Measurements from ENCODE around the gene RNU7-1.

RNU7-1 gene

DNA sequence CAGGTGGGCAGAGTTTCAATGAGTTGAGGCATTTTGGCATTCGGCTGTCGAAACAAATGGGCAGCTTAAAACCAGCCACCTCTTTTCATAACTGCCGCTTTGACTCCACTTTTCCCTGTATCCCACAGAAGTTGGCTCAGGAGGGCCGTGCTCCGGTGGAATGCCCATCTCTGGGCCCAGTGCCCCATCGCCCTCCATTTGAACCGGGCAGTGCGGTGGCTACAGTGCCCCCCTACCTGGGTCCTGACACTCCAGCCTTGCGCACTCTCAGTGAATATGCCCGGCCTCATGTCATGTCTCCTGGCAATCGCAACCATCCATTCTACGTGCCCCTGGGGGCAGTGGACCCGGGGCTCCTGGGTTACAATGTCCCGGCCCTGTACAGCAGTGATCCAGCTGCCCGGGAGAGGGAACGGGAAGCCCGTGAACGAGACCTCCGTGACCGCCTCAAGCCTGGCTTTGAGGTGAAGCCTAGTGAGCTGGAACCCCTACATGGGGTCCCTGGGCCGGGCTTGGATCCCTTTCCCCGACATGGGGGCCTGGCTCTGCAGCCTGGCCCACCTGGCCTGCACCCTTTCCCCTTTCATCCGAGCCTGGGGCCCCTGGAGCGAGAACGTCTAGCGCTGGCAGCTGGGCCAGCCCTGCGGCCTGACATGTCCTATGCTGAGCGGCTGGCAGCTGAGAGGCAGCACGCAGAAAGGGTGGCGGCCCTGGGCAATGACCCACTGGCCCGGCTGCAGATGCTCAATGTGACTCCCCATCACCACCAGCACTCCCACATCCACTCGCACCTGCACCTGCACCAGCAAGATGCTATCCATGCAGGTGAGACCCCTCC lies 5.0 kb upstream of the RNU7-1 start:
- DNase-seq, result no peak

DNA sequence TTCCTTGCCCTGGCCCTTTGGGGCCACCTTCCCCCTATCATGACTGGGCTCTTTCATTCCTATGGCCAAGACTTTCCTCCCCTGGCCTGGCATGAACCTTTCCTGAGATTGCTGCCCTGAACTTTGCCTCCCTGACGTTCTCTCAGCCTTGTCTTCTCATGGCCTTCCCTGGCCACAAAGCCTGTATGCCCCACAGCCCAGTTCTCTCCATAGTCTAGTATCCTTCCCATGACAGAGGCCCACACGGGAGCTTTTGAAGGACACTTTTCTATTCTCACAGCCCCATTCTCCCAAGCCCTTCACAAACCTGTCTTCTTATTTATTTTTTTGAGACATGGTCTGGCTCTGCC lies 4.5 kb upstream of the RNU7-1 start:
- DNase-seq, result no peak

DNA sequence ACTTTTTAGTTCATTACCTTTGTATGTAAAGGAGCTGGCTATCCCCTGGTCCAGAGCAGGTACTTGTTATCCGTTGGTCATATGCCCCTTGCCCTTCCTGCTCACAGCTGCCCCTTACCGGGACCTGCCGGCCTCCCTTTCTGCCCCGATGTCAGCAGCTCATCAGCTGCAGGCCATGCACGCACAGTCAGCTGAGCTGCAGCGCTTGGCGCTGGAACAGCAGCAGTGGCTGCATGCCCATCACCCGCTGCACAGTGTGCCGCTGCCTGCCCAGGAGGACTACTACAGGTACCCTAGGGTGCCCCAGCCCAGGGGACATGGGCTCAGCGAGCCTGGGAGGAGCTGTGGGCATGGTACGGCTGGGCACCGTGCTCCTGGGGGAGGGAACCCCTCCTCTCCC lies 2.3 kb upstream of the RNU7-1 start:
- no peak for DNase-seq

DNA sequence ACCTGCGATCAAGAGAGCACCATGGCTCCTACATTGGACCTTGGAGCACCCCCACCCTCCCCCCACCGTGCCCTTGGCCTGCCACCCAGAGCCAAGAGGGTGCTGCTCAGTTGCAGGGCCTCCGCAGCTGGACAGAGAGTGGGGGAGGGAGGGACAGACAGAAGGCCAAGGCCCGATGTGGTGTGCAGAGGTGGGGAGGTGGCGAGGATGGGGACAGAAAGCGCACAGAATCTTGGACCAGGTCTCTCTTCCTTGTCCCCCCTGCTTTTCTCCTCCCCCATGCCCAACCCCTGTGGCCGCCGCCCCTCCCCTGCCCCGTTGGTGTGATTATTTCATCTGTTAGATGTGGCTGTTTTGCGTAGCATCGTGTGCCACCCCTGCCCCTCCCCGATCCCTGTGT lies 1.8 kb upstream of the RNU7-1 start:
- no peak for DNase-seq

DNA sequence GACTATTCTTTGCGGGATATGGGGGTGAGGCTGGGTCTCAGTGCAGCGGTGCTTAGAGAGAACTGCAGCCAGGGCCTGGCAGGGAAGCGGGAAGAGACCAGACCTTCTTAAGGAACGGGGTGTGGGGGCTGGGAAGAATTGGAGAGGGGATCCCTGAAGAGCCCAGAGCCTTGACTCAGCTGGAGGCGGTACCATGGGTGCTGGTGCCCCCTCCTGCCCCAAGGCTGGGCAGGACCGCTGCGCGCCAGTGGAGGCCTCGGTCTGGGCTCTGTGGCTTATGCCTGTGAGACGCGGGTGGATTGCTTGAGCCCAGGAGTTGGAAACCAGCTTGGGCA lies 1.3 kb upstream of the RNU7-1 start:
- DNase-seq, result no peak

DNA sequence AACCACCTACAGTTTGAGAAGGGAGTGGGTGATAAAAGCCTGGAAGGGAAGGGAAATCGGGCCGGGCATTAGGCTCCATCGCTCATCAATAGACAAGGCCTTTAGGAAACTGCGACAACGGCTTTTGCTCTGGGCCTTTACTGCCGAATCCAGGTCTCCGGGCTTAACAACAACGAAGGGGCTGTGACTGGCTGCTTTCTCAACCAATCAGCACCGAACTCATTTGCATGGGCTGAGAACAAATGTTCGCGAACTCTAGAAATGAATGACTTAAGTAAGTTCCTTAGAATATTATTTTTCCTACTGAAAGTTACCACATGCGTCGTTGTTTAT lies 261 bp upstream of the RNU7-1 start:
- peak; percentile 90 for DNase-seq

DNA sequence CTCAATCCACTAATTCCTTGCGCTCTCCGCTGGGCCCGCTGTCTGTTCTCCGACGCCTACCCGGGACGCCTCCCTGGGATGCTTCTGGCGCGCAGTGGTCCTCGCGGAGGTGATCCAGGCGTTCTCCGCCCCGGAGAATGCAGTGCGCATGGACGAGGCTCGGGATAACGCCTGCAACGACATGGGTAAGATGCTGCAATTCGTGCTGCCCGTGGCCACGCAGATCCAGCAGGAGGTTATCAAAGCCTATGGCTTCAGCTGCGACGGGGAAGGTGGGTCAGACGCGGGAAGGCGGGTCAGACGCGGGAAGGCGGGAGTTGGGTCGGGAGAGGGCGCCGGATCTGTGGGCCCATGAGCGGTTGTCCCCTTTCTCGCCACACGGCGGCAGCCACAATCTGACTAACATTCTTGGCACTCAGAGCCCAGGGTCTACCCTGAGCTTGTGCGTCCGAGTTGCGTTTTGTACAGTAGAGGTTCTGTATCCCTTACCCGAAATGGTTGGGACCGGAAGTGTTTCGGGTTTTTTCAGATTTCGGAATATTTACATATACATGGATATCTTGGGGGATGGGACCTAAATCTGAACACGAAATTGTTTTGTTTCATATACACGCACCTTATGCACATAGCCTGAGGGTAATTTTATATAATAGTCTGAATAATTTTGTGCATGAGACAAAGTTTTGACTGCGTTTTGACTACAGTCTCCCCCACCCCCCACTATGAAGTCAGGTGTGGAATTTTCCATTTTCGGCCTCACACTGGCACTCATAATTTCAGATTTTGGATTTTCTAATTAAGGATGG lies 968 bp downstream of the RNU7-1 start:
- peak; percentile 95 for DNase-seq

DNA sequence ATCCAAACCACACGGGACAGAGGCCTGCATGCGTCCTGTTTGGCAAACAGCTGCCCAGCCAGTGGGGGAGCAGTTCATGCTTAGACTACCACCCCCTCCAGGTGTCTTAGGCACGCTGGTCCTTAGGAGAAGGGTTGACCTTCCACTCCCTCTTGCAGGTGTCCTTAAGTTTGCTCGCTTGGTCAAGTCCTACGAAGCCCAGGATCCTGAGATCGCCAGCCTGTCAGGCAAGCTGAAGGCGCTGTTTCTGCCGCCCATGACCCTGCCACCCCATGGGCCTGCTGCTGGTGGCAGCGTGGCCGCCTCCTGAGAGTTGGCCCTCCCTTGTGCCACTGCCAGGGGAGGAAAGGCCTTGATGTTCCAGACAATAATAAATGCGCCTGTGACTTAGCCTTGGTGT lies 2.0 kb downstream of the RNU7-1 start:
- no peak for DNase-seq

DNA sequence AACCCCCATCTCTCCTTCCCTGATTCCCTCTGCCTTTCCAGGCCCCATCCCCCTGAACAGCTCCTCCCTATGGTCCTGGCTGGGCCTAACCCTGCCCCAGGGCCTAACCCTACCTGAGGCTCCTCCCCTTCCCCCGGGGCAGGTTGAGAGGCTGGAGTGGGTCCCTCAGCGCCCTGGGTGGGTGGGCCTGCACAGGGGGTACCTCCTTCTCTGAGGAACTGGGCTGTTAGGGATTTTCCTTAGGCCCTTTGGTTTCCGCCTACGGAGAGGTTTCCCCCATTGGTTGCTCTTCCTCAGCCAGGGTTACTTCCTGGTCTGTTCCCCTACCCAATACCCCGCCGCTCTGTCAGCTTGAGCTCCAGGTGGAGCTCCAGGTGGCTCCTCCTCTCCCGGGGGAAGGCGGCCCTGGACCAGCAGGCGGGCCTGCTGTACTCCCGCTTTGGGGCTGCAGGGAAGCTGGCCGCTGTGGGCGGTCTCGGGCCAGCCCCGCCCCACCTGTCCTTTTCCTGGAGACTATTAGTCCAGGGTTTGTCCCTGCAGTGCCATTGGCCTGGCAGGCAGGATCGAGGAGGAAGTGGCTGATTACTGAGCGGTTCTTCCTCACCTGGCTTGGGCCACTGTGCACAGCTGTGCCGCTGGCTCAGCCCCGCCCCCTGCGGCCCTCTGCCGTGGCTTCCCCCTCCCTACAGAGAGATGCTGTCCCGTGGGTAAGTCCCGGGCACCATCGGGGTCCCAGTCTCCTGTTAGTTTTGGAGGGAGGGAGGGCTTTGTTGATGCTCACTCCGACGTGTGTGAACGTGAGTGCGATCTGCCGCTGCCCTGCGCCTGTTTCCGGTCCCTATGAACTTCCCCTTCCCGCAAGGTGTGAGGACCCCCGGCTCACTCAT lies 2.7 kb downstream of the RNU7-1 start:
- peak; percentile 80 for DNase-seq

DNA sequence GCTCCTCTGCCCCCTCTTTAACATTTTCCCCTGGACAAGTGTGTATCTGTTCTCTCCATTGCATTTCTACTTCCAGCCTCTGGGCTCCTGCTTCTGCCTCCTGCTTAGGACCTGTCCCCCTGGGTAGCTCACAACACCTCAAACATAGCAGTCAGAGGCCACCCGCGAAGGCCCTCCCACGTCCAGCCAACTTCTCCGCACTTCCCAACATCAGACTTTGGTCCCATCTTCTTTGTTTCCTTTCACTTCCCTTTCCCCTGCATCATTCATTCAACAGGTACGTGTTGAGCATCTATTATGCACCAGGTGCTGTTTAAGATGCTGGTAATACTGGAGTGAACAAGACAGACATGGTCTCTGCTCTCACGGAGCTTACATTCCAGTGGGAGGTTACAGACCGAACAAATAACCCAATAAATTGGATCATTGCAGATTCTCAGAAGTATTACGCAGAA lies 3.3 kb downstream of the RNU7-1 start:
- DNase-seq, result no peak

DNA sequence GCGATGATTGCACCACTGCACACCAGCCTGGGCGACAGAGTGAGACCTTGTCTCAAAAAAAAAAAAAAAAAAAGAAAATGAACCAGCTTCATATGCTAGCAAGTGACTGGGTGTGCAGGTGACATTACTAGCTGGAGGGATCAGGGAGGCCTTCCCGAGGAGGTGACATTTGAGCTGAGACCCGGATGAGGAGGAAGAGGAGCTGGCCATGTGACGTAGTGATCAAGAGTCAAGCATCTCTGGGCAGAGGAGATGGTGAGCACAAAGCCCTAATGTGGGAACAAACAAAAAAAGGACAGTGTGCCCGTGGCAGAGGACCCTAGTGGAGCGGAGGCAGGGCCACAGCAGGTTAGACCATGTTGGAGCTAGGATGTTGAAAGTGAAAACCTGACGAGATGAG lies 4.0 kb downstream of the RNU7-1 start:
- no peak for DNase-seq

DNA sequence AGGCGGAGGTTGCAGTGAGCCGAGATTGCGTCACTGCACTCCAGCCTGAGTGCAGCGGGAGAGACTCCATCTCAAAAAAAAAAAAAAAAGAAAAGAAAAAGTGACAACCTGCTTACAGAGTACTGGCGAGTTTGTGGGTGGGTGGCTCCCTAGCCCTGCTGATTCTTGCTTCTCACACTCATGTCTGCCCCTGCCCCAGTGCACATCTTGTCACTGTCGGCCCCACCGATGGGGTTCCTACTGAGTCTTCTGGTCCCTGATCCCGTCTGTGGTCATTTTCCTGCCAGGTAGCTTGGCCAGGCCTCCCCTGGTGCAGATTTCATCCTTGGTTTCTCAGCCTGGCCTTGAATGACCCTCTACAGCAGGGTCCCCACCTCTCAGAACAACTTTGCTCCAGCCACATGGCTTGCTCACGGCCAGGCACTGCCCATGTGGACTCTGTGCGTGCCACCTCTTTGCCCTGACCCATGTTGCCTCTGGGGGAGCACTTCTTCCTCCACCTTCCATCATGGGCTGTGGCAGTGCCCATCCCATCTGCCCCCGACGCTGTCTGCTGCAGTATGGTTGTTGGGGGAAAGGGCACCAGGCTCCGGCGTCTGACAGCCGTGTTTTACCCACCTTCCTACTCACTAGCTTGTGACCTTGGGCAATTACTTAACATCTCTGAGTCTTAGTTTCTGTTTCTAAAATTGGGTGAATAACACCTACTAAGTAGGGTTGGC lies 5.4 kb downstream of the RNU7-1 start:
- DNase-seq, result peak; percentile 48

DNA sequence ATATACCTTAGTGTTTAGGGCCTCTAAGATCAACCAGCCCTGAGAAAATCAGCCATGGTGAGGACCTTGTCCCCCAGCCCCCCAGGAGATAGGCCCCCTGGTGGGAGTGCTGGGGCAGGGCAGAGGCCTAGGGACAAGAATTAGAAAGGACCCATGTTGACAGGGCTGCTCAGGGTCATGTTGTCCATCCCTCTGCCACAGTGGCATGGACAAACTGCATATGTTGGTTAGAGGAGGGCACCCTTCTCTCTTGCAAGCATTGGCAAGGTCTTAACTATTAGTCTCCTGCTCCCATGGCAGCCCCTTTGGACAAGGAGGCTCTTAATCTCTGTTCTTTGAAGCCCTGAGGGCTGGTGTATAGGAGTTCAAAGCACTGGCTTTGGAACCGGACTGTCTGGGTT lies 6.8 kb downstream of the RNU7-1 start:
- DNase-seq, result peak; percentile 69

DNA sequence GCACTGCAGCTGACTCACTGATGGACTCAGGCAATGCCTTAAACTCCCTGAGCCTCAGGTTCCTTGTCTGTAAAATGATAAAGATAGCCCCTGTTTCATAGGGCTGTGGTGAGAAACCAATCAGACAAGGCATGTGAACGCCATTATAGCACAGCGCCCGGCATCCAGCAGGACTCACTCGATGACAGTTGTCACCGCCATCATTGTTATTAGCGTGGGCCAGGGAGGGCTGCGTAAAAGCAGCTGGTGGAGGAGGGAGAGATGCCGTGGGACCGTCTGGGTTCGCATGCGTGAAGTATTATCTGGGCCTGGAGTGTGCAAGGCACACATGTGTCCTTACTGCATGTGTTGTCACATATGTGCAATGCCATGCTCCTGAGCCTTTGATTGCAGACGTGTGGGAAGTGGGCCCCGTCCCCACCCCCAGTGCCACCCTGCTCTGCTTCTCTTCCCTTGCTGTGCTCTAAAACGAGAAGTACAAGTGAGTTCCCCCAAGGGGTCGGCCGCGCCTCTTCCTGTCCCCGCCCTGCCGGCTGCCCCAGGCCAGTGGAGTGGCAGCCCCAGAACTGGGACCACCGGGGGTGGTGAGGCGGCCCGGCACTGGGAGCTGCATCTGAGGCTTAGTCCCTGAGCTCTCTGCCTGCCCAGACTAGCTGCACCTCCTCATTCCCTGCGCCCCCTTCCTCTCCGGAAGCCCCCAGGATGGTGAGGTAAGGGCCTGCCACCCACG lies 7.4 kb downstream of the RNU7-1 start, which contains the start of gene PTPN6:
Gene PTPN6, plus strand, starts transcription at position 546 of the 730 bp plus-strand sequence. Its CDS starts 157 bp downstream, at position 703.
- peak; percentile 83 for DNase-seq

DNA sequence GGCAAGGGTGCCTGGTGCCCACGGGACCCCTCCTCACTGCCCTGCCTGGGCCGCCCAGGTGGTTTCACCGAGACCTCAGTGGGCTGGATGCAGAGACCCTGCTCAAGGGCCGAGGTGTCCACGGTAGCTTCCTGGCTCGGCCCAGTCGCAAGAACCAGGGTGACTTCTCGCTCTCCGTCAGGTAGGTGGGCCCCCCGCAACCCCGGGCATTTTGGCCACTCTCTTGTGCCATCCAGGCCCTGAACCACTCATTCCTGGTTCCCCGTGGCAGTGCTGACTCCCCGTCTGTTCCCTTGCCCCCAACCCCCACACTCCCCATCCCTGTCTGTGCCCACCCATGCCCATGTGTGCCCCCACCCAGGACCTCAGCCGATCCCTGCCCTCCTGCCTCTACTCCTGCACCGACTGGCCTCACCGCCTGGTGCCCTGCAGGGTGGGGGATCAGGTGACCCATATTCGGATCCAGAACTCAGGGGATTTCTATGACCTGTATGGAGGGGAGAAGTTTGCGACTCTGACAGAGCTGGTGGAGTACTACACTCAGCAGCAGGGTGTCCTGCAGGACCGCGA lies 8.0 kb downstream of the RNU7-1 start:
- peak; percentile 51 for DNase-seq

DNA sequence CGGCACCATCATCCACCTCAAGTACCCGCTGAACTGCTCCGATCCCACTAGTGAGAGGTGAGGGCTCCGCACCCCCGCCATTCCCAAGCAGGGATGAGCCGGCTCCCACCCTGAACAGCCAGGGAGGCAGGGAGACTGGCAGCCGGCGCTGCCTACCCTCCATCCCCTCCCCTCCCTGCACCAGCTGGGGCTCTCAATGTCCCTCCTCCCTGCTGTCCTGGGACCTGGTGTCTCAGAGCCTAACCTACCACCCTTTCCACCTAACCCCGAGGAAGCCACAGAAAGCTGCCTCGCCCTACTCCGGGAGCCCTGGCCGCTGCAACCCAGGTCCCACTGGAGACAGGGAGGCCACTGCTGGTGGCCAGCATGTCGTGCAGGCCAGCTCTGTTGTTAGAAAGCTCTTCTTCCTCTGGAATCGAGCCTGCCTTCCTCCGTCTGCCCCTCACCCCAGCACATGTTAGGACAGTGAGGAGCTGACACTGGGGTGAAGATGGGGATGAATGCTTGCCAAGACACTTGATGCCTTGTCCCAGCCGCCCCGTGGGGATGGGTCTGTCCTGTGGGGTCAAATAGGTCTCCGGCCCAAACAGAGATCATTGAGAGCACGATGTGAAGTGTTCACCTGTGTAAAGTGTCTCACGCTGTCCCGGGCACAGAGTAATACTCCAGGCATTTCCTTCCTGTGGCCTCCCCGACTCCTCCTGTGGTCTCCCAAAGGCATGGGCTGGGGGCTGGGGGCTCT lies 8.7 kb downstream of the RNU7-1 start:
- DNase-seq, result peak; percentile 53

DNA sequence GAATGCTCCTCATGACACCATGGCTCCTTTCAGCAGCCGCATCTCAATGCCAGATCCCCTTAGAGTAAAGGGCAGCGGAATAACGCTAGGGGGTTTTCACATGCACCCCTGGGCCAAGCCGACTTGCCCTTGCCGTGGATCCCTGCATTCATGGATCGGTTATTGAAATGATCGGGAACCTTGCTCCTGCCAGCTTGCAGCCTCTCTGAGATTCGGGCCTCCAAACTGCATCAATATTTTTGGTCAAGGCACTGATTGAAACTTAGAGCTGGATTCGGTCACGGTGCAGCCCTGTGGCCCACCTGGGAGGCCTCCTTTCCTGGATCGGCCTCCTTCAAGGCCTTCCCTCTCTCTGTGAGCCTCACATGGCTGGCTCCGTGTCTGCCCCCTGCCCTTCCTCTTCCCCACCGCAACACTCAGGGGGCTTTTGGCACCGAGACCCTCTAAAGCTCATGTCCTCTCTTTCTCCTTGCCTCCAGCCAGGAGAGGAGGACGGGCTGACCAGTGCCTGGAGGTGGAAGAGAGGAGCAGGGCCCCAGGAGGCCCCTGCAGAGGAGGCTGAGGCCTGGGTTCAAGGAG lies 9.3 kb downstream of the RNU7-1 start:
- DNase-seq, result no peak

DNA sequence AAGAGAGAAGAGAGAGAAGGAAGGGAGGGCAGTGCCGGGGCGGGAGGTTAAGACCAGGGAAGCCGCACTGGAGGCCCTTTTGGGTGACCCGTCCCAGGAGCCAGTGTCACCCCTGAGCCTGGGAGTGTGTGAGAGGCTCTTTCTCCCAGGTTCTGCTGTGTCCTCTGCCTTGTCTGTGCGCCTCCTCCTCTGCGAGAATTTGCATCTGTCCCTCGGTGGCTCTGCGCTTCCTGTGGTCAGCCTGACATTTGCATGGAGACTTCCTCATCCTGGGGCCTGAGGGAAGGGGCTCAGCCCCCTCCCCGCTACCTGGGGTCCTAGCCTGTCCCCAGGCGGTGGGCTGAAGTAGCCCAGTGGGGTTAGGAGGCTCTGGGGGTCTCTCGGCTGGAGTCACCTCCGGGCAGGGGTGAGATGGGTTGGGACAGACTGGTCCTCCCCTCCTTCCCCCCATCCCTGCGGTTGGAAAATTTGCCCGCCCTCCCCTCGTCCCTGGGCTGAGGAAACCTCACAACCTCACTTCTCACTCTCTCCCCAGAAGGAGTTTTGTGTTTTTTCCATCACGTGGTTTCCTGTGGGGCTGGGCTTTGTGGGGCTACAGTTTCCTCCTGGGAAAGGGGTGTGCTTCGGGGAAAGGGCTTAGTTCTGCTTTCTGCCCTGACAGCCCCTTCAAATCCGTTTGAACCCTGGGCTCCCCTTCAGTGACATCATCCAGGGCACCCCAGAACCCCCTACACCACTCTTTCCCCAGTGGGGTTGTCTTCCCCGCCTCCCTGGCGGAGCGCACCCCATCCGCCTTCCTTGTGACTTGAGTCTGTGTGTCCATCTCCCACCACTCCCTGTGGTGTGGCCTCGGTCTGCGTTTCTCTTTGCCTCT lies 10.1 kb downstream of the RNU7-1 start:
- peak; percentile 91 for DNase-seq

Measured in activated CD4-positive, alpha-beta T cell treated with anti-CD3 and anti-CD28 coated beads, Interleukin-10, Interleukin-2, amounts not matched to agents 100 ng/mL and 50 ng/mL, durations not matched to agents 16 hours and 8 hours (primary cell).